GM19035 (cell line): ENCODE data around the gene SRC.

Experiments used
- ATAC-seq: cut with Tn5 transposase; IDR thresholded peaks from one replicate; pipeline ENCODE4 v1.9.1; 2021; ENCODE audit not compliant: unreplicated experiment

SRC gene

DNA sequence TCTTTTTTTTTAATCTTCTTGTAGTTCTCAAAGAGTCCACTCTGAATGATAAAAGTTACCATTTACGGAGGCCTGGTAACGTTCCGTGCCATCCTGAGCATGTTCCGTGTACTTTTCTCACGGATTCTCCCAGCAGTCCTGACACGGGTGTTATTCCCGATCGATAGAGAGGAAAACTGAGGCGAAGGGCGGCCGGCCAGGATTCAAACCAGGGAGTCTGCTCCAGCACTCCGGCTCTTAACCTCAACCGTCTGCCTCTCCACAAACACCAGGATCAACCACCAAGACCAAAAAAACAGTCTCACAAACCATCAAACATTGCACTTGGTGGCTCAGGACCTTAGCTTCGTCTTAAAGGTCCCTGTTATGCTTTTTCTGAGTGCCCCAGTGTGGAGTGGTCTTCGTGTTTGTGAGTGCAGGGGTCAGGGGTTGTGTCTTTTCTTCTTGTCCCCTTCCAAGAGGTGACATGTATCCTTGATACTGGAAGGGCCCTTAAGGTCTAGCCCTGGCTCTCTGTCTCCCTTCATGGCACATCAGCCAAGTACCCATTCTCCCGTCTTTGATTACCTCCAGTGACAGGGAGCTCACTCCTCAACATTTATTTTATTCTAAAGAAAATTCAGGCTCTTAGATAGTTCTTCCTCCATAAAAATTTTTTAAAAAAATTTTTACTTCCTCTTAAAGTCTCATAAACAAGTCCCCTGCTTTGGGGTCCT, 35.1 kb downstream of the SRC start:
- ATAC-seq: no peak

GRCh38 chr20:37381621-37382471, 35.9 kb downstream of the SRC start:
- ATAC-seq: no peak

- ATAC-seq: no peak
Measured at GRCh38 chr20:37382482-37383120, 36.7 kb downstream of the SRC start.

GRCh38 chr20:37383229-37383989, 37.5 kb downstream of the SRC start:
- no peak for ATAC-seq

- ATAC-seq: peak; percentile 66
Measured at GRCh38 chr20:37384683-37385174, 38.8 kb downstream of the SRC start.

- no peak for ATAC-seq
Measured at GRCh38 chr20:37385176-37385575, 39.2 kb downstream of the SRC start.

GRCh38 chr20:37385659-37386504, 39.9 kb downstream of the SRC start:
- no peak for ATAC-seq

- no peak for ATAC-seq
Measured at GRCh38 chr20:37386505-37387251, 40.7 kb downstream of the SRC start.

DNA sequence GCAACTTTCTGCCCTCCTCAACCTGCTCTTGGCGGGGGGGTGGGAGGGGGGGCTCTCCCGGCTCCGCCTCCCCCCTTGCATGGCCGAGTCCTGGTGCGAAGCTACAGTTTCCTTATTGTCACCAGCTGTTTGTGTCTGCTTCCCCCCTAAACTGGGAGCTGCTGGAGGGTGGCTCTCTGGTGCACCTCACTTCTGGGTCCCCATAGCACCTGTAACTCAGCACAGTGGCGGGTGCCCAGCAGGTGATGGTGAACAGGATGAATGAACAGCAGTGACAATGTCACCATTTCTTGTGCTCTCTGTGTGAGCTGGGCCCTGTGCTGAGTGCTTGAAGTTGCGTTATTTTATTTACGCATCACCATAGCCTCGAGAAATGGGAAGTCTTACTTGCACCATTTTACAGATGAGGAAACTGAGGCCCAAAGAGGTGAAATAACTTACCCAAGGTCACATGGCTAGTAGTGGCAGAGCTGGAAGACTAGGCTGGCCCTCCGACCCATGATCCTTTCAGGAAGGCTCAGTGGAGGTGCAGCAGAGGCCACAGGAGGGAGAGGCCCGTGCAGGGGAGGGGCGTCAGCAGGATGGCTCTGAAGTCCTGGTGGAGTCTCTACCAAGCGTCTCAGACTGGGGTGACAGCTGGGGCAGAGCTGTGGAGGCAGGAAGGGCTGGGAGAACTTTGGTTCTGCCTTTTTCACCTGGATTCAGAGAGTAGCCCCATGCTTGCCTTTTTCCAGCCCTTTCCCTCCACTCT, 41.8 kb downstream of the SRC start:
- no peak for ATAC-seq

- no peak for ATAC-seq
Measured at GRCh38 chr20:37388831-37389230, 42.9 kb downstream of the SRC start.

GRCh38 chr20:37389241-37389747, 43.4 kb downstream of the SRC start:
- ATAC-seq: no peak

GRCh38 chr20:37389844-37390275, 43.9 kb downstream of the SRC start:
- no peak for ATAC-seq

DNA sequence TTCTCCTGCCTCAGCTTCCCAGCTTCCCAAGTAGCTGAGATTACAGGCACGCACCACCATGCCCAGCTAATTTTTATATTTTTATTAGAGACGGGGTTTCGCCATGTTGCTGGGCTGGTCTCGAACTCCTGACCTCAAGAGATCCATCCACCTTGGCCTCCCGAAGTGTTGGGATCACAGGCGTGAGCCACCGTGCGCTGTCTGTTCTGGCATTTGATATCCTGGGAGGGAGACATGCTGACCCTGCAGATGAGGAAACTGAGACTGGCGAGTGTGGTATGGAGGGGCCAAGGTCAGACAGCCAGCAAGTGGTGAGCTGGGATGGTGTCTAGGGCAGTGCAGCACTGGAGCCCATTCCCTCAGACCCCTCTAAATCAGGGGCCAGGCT, 44.6 kb downstream of the SRC start:
- ATAC-seq: no peak

DNA sequence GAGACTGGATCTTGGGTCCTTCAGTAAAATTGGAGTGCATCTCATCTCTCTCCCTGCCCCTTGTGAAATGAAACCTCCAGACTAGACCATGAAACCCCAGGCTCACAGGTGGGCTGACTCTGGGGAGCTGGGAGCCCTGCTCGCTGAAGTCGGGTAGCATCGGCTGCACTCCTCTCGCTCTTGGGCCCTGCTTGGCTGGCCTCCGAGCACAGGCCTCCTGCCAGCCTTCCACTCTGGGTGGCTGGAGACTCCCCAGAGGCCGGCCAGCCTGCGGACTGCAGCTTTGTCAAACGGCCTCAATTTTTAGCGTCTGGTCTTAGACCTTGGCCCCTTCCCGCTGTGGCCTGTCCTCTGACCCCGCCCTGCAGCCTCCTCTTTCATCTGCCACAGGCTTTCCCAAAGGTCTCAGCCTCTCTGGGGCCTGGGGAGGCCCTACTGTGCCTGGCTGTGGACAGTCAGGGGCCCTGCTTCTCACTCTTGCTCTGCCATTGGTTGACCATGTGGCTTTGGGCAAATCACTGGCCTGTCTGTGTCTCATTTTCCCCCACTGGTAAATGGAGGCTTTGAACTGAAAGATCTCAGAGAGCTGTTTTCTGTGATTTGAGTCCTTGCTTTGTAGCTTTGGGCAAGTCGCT, 45.1 kb downstream of the SRC start:
- ATAC-seq: no peak

DNA sequence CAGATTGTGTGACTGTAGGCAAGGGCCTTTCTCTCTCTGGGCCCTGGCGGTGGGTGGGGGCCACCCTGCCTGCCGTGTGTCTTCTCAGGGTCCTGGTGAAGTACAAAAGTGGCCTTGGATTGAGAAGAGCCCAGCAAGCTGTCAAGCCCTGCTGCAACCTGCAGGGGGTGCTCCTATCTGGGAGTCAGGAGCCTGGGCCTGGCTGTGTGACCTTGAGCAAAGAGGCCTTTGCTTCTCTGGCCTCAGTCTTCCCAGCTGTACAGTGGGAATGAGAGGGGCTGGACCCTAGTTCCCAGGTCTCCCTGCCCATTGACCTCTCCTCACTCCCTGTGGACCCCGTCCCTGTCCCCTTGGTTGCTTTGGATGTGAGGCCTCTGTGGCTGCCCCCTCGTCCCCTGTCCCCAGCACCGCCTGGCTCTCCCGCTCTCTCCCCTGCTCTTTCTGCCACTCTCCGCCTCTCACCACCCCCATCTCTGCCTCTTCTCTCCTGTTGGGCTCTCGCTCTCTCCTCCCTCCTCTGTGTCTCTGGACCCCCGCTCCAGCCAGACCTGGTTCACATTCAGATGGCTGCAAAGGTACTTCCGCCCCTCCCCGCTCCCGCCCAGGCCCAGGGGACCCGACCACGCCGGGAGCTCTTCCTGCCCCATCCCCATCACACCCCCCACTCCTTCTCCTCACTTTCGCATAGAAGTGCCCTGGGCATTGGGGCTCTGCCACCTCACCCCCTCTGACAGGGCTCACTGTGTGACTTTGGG, 46.7 kb downstream of the SRC start:
- ATAC-seq: no peak

DNA sequence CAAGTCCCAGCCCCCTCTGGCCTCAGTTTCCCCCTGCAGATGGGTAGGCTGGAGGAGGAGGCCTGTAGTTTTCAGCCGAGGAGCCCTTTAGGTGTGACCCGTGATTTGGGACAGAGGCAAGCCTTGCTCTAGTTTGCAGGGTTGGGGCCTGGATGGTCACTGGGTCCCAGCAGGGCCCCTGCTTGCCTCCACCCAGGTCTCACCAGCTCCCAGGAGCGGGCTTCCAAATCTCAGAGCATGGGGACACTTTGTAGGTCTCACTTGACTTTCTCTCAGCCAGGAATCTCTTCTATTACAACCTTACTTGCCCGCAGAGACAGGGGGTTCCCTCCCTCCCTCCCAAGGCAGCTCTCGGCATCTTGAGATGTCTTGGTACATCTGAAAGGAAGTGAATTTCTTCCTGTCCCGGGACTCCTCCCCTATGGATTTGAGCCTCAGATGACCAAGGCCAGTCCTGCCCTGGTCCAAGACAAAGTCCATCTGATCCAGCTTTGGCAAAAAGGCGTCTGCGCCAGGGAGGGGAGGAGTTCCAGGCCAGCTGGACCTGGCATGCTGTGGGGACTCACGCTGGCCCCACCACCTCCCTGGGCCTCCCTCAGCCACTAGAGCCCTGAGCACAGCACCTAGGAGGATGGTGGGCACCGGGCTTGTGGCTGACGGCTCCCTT, 47.4 kb downstream of the SRC start:
- ATAC-seq: no peak
